SK-N-SH (cell line): Measurements from ENCODE around the gene LMO2.

Source experiments
- MAX ChIP-seq: IDR thresholded peaks from 2 replicates; pipeline ENCODE4 v1.4.0; 2012; ENCODE audit warnings: low read depth
- RAD21 ChIP-seq: IDR thresholded peaks from 2 replicates; pipeline ENCODE4 v1.6.1; 2012; ENCODE audit warnings: mild to moderate bottlenecking, low read length
- SMC3 ChIP-seq: IDR thresholded peaks from 2 replicates; pipeline ENCODE4 v1.6.1; 2012; ENCODE audit warnings: low read depth, low read length, improper control_type of control experiment
- TF ChIP-seq, protein P1 (sequence below): fragments of 200-600 bp; sonication (generic); IDR thresholded peaks from 2 replicates; pipeline ENCODE4 v1.6.1; 2017; ENCODE audit warnings: antibody characterized with exemption, mild to moderate bottlenecking, moderate library complexity

- TF ChIP-seq, protein P1, sequence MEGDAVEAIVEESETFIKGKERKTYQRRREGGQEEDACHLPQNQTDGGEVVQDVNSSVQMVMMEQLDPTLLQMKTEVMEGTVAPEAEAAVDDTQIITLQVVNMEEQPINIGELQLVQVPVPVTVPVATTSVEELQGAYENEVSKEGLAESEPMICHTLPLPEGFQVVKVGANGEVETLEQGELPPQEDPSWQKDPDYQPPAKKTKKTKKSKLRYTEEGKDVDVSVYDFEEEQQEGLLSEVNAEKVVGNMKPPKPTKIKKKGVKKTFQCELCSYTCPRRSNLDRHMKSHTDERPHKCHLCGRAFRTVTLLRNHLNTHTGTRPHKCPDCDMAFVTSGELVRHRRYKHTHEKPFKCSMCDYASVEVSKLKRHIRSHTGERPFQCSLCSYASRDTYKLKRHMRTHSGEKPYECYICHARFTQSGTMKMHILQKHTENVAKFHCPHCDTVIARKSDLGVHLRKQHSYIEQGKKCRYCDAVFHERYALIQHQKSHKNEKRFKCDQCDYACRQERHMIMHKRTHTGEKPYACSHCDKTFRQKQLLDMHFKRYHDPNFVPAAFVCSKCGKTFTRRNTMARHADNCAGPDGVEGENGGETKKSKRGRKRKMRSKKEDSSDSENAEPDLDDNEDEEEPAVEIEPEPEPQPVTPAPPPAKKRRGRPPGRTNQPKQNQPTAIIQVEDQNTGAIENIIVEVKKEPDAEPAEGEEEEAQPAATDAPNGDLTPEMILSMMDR: no peak
- TF ChIP-seq SMC3 (no peak), MAX (no peak), RAD21 (no peak)
These were observed 19.1 kb upstream of the LMO2 start for GRCh38 chr11:33910958-33911339.
